Measurements from ENCODE around the gene LRRC66.

LRRC66 gene

GRCh38 chr4:52019936-52020657, at the start of gene LRRC66:
Gene LRRC66, minus strand, starts transcription at chr4:52020363. Its CDS starts 2,750 bp downstream, at chr4:52017613.
- TF ChIP-seq CTCF (IDR thresholded peaks at IDR 0.05; ENCODE audit: borderline replicate concordance, control extremely low read depth, extremely low read depth, insufficient read depth, missing control alignments), result no peak
- in situ Hi-C loops (cut with MboI; ENCODE audit: low sequenced_read_pairs, unreplicated experiment), result loop anchor here (25.0 kb wide), 1 partner anchor 117 kb away; no protein-coding TSS in a partner anchor
- DNase-seq (ENCODE audit: low spot score), result no peak

- TF ChIP-seq CTCF (IDR thresholded peaks at IDR 0.05; ENCODE audit: borderline replicate concordance, control extremely low read depth, extremely low read depth, insufficient read depth, missing control alignments), result no peak
- in situ Hi-C loops (cut with MboI; ENCODE audit: low sequenced_read_pairs, unreplicated experiment), result no loop called here
- DNase-seq (ENCODE audit: low spot score), result no peak
Measured at GRCh38 chr4:52069571-52069970, 49.4 kb upstream of the LRRC66 start.

- TF ChIP-seq CTCF (IDR thresholded peaks at IDR 0.05; ENCODE audit: borderline replicate concordance, control extremely low read depth, extremely low read depth, insufficient read depth, missing control alignments), result no peak
- no peak for DNase-seq (ENCODE audit: low spot score)
- in situ Hi-C loops (cut with MboI; ENCODE audit: low sequenced_read_pairs, unreplicated experiment), result no loop called here
Measured at GRCh38 chr4:52059372-52059771, 39.2 kb upstream of the LRRC66 start.

- DNase-seq (ENCODE audit: low spot score), result no peak
- in situ Hi-C loops (cut with MboI; ENCODE audit: low sequenced_read_pairs, unreplicated experiment), result no loop called here
- TF ChIP-seq CTCF (IDR thresholded peaks at IDR 0.05; ENCODE audit: borderline replicate concordance, control extremely low read depth, extremely low read depth, insufficient read depth, missing control alignments), result no peak
Measured at GRCh38 chr4:52058275-52058674, 38.1 kb upstream of the LRRC66 start.

GRCh38 chr4:52057196-52057595, 37.0 kb upstream of the LRRC66 start:
- no peak for DNase-seq (ENCODE audit: low spot score)
- in situ Hi-C loops (cut with MboI; ENCODE audit: low sequenced_read_pairs, unreplicated experiment), result no loop called here
- no peak for TF ChIP-seq CTCF (IDR thresholded peaks at IDR 0.05; ENCODE audit: borderline replicate concordance, control extremely low read depth, extremely low read depth, insufficient read depth, missing control alignments)

- no peak for DNase-seq (ENCODE audit: low spot score)
- in situ Hi-C loops (cut with MboI; ENCODE audit: low sequenced_read_pairs, unreplicated experiment), result no loop called here
- no peak for TF ChIP-seq CTCF (IDR thresholded peaks at IDR 0.05; ENCODE audit: borderline replicate concordance, control extremely low read depth, extremely low read depth, insufficient read depth, missing control alignments)
Measured at GRCh38 chr4:52054254-52054653, 34.1 kb upstream of the LRRC66 start.
